Glutamatergic neuron (in vitro differentiated cells): ENCODE measurements around the gene NSMCE1. TPM values are rescaled to one million over a fixed set of nuclear protein-coding genes. Genes with fewer than 3 reads are reported as not detected.
"Not testable (repeated sequence)": the region's sequence is repeated elsewhere in the genome, so short reads cannot be mapped to it uniquely, and the experiment has no call there.

ENCODE experiments used
- DNase-seq: peaks from one replicate; pipeline ENCODE4 v3.0.0; 2022
- H3K27ac Mint-ChIP-seq: one replicate; pipeline ENCODE4 v1.8.0; 2020; ENCODE audit warnings: mild to moderate bottlenecking, mixed read lengths, inconsistent platforms; ENCODE audit not compliant: unreplicated experiment
- H3K27me3 Mint-ChIP-seq: one replicate; pipeline ENCODE4 v1.8.0; 2020; ENCODE audit warnings: mild to moderate bottlenecking, moderate library complexity, mixed read lengths, inconsistent platforms; ENCODE audit not compliant: unreplicated experiment
- H3K36me3 Mint-ChIP-seq: one replicate; pipeline ENCODE4 v1.8.0; 2020; ENCODE audit warnings: mild to moderate bottlenecking, mixed read lengths, inconsistent platforms; ENCODE audit not compliant: unreplicated experiment
- H3K4me1 Mint-ChIP-seq: one replicate; pipeline ENCODE4 v1.8.0; 2020; ENCODE audit warnings: mild to moderate bottlenecking, low read depth, mixed read lengths, inconsistent platforms; ENCODE audit not compliant: unreplicated experiment
- H3K4me3 Mint-ChIP-seq: one replicate; pipeline ENCODE4 v1.8.0; 2020; ENCODE audit warnings: mild to moderate bottlenecking, mixed read lengths, inconsistent platforms; ENCODE audit not compliant: unreplicated experiment
- H3K9me3 Mint-ChIP-seq: one replicate; pipeline ENCODE4 v1.8.0; 2020; ENCODE audit warnings: mild to moderate bottlenecking, moderate library complexity, mixed read lengths, inconsistent platforms; ENCODE audit not compliant: unreplicated experiment
- CTCF ChIP-seq: fragments of 200-600 bp; sonication (generic); IDR thresholded peaks from one replicate; pipeline ENCODE4 v1.5.0; 2021; ENCODE audit not compliant: partially characterized antibody, unreplicated experiment
- total RNA-seq: library from RNA; stranded (reverse); fragmentation: NEBNext Ultra II Directional; extraction: Animal tissue kit (Norgen Biotek cat#: 25700); gene quantifications from one replicate; pipeline ENCODE4 v1.2.1, GENCODE V29; 2021; ENCODE audit not compliant: unreplicated experiment

NSMCE1 gene
- total RNA-seq, 1 donor from 2014 or later: 32.7 TPM

DNA sequence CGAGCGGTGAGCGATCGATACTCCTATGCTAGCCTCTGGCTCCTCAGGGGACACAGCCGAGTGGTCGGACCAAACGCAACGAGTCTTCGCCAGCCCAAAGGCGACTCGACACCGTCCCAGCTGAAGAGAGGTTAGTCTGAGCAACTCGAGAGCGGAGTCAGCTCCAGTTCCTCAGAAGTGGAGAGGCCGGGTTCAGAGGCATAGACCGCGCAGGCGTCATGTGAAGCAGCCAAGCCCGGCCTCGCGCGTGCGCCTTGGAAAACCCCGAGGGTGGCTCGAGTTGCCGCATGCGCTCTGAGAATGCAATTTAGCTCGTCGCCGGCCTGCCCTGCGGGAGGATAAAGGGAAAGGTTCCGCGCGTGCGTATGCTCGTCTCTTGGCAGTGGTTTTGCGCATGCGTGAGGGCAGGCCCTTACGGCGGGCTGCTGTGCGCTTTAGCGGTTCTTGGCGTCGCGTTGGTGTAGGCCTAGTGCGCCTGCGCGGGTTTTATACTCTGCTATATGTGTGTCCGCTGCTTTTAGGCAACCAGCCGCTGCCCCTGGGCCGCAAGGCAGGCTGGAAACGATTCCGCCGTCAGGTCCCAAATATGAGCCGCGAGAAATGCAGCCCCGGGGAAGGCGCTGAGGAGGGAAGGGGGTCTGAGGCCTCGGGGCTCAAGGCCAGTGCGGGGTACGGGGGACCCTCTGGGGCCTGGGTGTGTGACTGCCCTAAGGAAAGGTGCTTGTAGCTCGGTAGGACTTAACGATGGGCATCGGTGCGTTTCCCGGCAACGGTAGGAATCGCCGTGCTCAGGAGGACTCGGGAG is 64.9 kb downstream of the NSMCE1 start, which contains the start of gene KDM8:
KDM8 (plus strand) TSS at position 20 of the 805 bp plus-strand sequence. CDS start 6,598 bp downstream, outside the sequence.
- H3K36me3 Mint-ChIP-seq: no peaks in the 10 kb centered on the region
- H3K4me3 Mint-ChIP-seq: peak within 1 kb of the TSS; percentile 98
- peaks cover 7% of the 10 kb centered on the region for H3K27me3 Mint-ChIP-seq
- peak; percentile 100 for DNase-seq
- peaks cover 5% of the 10 kb centered on the region for H3K4me1 Mint-ChIP-seq
- peaks cover 19% of the 10 kb centered on the region for H3K9me3 Mint-ChIP-seq
- TF ChIP-seq CTCF: no peak
- H3K27ac Mint-ChIP-seq: peak within 1 kb of the TSS; percentile 100

- Mint-ChIP-seq H3K27ac (peak overlapping the region; percentile 100), H3K4me3 (peak overlapping the region; percentile 98), H3K4me1 (peaks cover 5% of the 10 kb centered on the region), H3K27me3 (peaks cover 7% of the 10 kb centered on the region), H3K9me3 (peaks cover 19% of the 10 kb centered on the region), H3K36me3 (no peaks in the 10 kb centered on the region)
- TF ChIP-seq CTCF: no peak
- DNase-seq: peak; percentile 96
Measured at GRCh38 chr16:27202923-27203506, 65.6 kb downstream of the NSMCE1 start.

GRCh38 chr16:27200914-27201313 is 67.7 kb downstream of the NSMCE1 start:
- H3K4me1 Mint-ChIP-seq, H3K36me3 Mint-ChIP-seq, H3K27ac Mint-ChIP-seq, DNase-seq, H3K27me3 Mint-ChIP-seq, H3K4me3 Mint-ChIP-seq: not testable (repeated sequence)
- peaks cover 19% of the 10 kb centered on the region for H3K9me3 Mint-ChIP-seq

DNA sequence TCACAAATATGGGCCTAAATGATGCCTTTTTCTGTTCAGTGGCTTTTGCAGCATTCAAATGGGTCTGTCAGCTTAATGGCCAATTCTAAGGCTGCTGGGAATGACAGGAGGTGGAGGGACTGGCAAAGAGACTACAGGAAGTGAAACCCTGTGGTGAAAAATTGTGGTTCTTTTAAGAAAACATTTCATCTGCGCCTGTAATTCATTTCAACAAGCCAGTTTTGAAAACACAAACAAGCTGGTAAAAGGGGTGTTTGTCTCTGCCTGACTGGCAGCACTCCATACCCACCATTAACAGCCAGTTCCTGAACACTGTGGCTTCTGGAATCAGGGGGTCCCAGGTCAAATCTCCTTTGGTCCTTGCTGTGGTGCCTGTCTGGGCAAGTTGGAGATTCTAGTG is 68.8 kb downstream of the NSMCE1 start:
- Mint-ChIP-seq H3K4me3 (no peak overlapping the region), H3K27ac (no peak overlapping the region), H3K9me3 (peaks cover 19% of the 10 kb centered on the region), H3K36me3 (no peaks in the 10 kb centered on the region), H3K27me3 (peaks cover 12% of the 10 kb centered on the region), H3K4me1 (peaks cover 5% of the 10 kb centered on the region)
- DNase-seq: no peak
- no peak for TF ChIP-seq CTCF

- no peak for TF ChIP-seq CTCF
- H3K27me3 Mint-ChIP-seq: peaks cover 13% of the 10 kb centered on the region
- peaks cover 2% of the 10 kb centered on the region for H3K4me1 Mint-ChIP-seq
- DNase-seq: no peak
- H3K36me3 Mint-ChIP-seq: no peaks in the 10 kb centered on the region
- no peak overlapping the region for H3K4me3 Mint-ChIP-seq
- H3K27ac Mint-ChIP-seq: no peak overlapping the region
- H3K9me3 Mint-ChIP-seq: peaks cover 19% of the 10 kb centered on the region
Measured at GRCh38 chr16:27199235-27199586, 69.4 kb downstream of the NSMCE1 start.
